ENCODE data around the gene LCK. TPM values are rescaled to one million over a fixed set of nuclear protein-coding genes. Genes with fewer than 3 reads are reported as not detected.
A peak's percentile ranks its signal among the peaks of the same experiment; 100 is the strongest.

LCK gene
- total RNA-seq, 1 experiment from 2014 or later = 51.0 TPM

GRCh38 chr1:32247452-32247851 is 3.6 kb upstream of the LCK start:
- TF ChIP-seq SP1 (CRISPR knock-in tag; conservative IDR thresholded peaks at IDR 0.05) = no peak
- TF ChIP-seq E2F1 (CRISPR knock-in tag; IDR thresholded peaks at IDR 0.05) = 0 out of 2 replicates have a peak, but pooled peaks have one; percentile 22
- TF ChIP-seq ARID4B (CRISPR knock-in tag; IDR thresholded peaks at IDR 0.05; ENCODE audit: borderline replicate concordance) = 0 out of 2 replicates have a peak, but pooled peaks have one; percentile 12
- Mint-ChIP-seq H3K36me3 (no peaks in the 10 kb centered on the region), H3K4me1 (peaks cover 42% of the 10 kb centered on the region), H3K9me3 (no peaks in the 10 kb centered on the region), H3K27ac (no peak overlapping the region), H3K27me3 (ENCODE audit: low read depth) (peaks cover 4% of the 10 kb centered on the region), H3K4me3 (no peak overlapping the region)
- POLR2A ChIA-PET = interaction anchor here (0.6 to 2.2 kb wide), 4 partner anchors 23 to 89 kb away, joined by 4 to 11 read pairs (median 6); partner anchors contain the start of genes CCDC28B and MARCKSL1
- DNase-seq (ENCODE audit: low spot score) (no peak), ATAC-seq (no peak)
- CTCF ChIA-PET = interaction anchor here (1.1 to 6.1 kb wide), 12 partner anchors 9 to 154 kb away, joined by 4 to 75 read pairs (median 12); partner anchors contain the start of genes BSDC1, EIF3I and TMEM234

DNA sequence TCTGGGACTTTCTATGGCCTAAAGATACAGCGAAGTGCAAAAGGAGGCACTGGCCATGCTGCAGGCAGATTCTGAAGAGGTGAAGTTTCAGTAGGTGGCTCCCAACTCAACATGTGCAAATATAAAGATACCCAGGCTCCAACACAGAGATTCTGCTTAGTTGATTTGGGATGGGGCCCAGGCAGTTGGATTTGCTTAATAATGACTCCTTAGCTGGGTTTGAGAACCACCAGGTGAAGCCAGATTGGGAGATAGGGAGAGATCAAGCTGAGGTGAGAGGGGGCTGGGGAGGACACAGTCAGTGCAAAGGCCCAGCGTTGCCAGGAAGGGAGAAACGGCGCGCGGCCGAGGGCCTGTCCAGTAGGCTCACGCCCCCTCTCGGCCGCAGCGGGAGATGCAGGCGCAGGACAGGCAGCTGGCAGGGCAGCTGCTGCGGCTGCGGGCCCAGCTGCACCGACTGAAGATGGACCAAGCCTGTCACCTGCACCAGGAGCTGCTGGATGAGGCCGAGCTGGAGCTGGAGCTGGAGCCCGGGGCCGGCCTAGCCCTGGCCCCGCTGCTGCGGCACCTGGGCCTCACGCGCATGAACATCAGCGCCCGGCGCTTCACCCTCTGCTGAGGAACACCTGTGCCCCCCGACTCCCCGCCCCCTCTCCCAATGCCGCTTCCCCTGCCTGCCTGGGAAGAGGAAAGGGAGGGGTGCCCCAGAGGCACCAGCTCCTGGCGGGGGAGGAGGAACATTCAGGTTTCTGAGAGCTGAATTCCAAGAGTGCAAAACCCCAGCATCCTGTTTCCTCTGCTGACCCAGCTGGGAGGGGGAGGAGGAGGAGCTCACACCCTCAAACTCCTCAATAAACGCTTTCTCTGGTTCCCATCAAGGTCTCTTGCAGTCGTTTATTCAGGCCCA is 2.8 kb upstream of the LCK start:
- H3K27me3 Mint-ChIP-seq (ENCODE audit: low read depth) = peaks cover 4% of the 10 kb centered on the region
- ChIA-PET CTCF (interaction anchor here (0.5 to 6.1 kb wide), 51 partner anchors 10 to 459 kb away, joined by 3 to 75 read pairs (median 5); partner anchors contain the start of genes BSDC1, CCDC28B, DCDC2B and EIF3I), POLR2A (interaction anchor here (0.6 to 3.2 kb wide), 15 partner anchors 8 to 163 kb away, joined by 3 to 30 read pairs (median 5); partner anchors contain the start of genes CCDC28B, IQCC, KPNA6 and MARCKSL1)
- H3K9me3 Mint-ChIP-seq = no peaks in the 10 kb centered on the region
- H3K36me3 Mint-ChIP-seq = no peaks in the 10 kb centered on the region
- H3K4me1 Mint-ChIP-seq = peaks cover 40% of the 10 kb centered on the region
- H3K4me3 Mint-ChIP-seq = peak overlapping the region; percentile 57
- ATAC-seq = peak; percentile 85
- peak overlapping the region; percentile 53 for H3K27ac Mint-ChIP-seq
- DNase-seq (ENCODE audit: low spot score) = peak; percentile 96
- TF ChIP-seq ARID4B (CRISPR knock-in tag; IDR thresholded peaks at IDR 0.05; ENCODE audit: borderline replicate concordance) (0 out of 2 replicates have a peak, but pooled peaks have one; percentile 50), SMAD3 (CRISPR knock-in tag; IDR thresholded peaks at IDR 0.05; ENCODE audit: borderline replicate concordance) (peak; percentile 60; the same call in 1 of the 2 replicates), NFE2L1 (CRISPR knock-in tag; IDR thresholded peaks at IDR 0.05) (0 out of 2 replicates have a peak, but pooled peaks have one; percentile 62), GTF2I (CRISPR knock-in tag; conservative IDR thresholded peaks at IDR 0.05) (peak; percentile 96), MAX (CRISPR knock-in tag; IDR thresholded peaks at IDR 0.05) (peak; percentile 59; the same call in 1 of the 2 replicates), E2F1 (CRISPR knock-in tag; IDR thresholded peaks at IDR 0.05) (no peak), TP53 (CRISPR knock-in tag; IDR thresholded peaks at IDR 0.05) (no peak), ZNF121 (CRISPR knock-in tag; IDR thresholded peaks at IDR 0.05) (peak; percentile 92), ZNF416 (CRISPR knock-in tag; IDR thresholded peaks at IDR 0.05) (peak; percentile 83; the same call in 1 of the 2 replicates)
- TF ChIP-seq, protein P1, sequence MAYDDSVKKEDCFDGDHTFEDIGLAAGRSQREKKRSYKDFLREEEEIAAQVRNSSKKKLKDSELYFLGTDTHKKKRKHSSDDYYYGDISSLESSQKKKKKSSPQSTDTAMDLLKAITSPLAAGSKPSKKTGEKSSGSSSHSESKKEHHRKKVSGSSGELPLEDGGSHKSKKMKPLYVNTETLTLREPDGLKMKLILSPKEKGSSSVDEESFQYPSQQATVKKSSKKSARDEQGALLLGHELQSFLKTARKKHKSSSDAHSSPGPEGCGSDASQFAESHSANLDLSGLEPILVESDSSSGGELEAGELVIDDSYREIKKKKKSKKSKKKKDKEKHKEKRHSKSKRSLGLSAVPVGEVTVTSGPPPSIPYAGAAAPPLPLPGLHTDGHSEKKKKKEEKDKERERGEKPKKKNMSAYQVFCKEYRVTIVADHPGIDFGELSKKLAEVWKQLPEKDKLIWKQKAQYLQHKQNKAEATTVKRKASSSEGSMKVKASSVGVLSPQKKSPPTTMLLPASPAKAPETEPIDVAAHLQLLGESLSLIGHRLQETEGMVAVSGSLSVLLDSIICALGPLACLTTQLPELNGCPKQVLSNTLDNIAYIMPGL (CRISPR knock-in tag; IDR thresholded peaks at IDR 0.05) = peak; percentile 85; the same call in 1 of the 2 replicates
- TF ChIP-seq, protein P2, sequence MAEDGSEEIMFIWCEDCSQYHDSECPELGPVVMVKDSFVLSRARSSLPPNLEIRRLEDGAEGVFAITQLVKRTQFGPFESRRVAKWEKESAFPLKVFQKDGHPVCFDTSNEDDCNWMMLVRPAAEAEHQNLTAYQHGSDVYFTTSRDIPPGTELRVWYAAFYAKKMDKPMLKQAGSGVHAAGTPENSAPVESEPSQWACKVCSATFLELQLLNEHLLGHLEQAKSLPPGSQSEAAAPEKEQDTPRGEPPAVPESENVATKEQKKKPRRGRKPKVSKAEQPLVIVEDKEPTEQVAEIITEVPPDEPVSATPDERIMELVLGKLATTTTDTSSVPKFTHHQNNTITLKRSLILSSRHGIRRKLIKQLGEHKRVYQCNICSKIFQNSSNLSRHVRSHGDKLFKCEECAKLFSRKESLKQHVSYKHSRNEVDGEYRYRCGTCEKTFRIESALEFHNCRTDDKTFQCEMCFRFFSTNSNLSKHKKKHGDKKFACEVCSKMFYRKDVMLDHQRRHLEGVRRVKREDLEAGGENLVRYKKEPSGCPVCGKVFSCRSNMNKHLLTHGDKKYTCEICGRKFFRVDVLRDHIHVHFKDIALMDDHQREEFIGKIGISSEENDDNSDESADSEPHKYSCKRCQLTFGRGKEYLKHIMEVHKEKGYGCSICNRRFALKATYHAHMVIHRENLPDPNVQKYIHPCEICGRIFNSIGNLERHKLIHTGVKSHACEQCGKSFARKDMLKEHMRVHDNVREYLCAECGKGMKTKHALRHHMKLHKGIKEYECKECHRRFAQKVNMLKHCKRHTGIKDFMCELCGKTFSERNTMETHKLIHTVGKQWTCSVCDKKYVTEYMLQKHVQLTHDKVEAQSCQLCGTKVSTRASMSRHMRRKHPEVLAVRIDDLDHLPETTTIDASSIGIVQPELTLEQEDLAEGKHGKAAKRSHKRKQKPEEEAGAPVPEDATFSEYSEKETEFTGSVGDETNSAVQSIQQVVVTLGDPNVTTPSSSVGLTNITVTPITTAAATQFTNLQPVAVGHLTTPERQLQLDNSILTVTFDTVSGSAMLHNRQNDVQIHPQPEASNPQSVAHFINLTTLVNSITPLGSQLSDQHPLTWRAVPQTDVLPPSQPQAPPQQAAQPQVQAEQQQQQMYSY (CRISPR knock-in tag; IDR thresholded peaks at IDR 0.05) = no peak
